HG03196 (cell line): ENCODE measurements around the gene LSAMP.

Experiments used
- ATAC-seq: cut with Tn5 transposase; IDR thresholded peaks from one replicate; pipeline ENCODE4 v1.9.1; 2021; ENCODE audit not compliant: unreplicated experiment

LSAMP gene

DNA sequence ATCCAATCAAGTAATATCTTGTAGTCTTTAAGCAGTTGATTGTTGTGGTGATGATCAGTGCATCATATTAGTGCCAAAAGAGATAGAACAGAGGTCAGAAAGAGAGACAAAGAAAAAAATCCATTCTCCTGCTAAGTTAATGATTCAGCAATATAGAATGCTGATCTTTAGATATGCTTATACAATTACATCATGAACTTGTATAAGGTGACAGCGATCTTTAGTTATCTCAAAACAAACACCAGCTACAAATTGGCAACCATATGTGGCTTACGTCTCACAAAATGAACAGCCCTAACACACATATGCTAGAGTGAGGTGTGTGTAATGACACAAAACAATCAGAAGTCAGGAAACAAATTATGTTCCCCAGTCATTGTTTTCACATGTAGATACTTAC, 12.5 kb downstream of the LSAMP start:
- ATAC-seq: no peak

DNA sequence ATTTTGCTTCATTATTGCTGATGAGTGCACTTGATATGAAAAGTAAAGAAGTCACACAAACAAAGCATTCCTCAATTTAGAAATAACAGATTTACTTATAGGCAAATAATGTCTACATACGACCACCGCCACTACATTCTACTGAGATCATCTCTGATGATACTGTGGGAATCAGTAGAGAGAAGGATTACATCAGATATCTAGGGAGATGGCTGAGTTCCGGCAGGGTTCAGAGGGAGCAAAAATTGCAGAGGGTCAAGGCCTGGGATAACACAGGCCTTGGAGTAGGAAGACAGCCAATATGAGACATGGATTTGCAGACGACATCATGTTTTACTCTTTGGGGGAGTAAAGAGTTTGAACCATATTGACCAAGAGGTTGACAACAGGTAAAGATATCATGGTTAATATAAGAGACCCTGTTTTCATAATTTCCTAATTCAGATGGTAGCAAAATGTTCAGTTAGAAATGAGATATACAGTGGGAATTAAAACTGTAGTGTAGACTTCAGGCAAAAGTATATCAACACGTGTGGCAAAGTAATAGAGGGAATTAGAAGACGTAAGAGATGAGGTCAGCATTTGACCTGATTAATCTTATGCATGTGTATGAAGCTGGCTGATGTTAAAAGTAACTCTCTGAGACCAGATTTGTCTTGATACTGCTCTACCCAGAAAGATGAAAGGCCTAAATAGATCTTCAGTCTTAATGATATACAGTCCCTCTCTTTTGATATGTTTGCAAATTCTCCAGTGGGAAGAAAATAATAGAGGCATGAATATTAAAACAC, 15.6 kb downstream of the LSAMP start:
- ATAC-seq: no peak

DNA sequence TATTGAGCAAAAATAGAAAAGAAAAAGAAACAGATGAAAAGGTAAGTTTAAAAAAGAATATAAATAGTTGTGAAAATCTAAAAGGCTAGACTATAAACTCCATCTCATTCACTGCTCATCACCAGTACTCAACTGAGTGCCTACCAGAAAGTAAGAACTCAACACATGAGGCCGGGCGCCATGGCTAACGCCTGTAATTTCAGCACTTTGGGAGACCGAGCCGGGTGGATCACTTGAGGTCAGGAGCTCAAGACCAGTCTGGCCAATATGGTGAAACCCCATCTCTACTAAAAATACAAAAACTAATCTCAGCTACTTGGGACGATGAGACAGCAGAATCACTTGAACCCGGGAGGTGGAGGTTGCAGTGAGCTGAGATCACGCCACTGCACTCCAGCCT, 19.3 kb downstream of the LSAMP start:
- no peak for ATAC-seq

DNA sequence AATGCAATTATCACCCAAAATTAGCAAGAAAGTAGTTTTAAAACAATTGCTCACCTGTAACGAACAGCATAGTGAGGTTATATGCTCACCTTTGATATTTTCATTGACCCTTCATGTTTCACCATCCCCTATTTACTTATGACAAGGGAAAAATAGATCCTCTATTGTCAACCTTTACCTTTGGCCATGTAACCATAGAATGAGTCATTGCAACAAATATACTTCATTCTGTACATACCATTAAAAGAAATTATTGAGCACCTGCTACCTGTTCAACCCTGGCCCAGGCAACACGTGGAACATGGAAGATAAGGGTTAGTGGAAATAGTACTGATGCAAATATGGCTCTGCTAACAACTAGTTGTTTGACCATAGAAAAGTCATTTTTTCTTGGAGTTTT, 20.2 kb downstream of the LSAMP start:
- no peak for ATAC-seq

DNA sequence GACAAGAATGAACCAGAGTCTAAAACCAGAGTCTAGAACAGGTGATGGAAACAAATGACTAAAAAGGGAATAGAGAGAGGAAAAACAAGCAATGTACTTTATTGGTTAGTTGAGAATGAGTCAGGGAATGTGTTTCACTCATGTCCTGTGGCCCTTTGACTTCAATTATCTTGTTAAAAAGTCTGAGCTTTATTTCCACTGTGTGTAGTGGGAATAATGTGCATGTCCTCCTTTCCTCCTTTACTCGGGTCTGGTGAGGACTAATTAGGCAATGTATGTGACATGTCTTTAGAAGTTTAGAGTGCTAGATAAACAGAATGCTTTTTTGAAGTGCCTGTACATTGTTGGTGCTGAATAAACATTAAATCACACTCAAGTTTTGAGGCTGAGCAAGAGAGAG, 21.3 kb downstream of the LSAMP start:
- ATAC-seq: no peak

DNA sequence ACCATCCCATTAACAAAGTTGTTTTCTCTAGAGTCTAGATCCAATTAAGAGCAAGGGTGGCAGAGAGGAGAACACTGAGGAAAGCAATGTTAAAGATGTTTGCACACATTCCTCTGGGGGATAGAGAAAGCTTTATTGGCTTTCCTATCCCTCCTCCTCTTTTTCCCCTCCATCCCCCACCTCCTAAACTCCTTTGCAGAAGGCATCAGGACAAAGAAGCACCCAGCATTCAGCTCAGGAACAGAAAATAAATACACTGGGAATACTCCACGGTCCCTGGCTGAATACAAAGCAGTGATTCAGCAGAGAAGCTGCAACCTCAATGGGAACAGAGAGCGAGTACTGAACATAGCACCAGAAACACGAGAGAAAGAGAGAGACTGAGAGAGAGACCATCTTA, 21.9 kb downstream of the LSAMP start:
- ATAC-seq: no peak

DNA sequence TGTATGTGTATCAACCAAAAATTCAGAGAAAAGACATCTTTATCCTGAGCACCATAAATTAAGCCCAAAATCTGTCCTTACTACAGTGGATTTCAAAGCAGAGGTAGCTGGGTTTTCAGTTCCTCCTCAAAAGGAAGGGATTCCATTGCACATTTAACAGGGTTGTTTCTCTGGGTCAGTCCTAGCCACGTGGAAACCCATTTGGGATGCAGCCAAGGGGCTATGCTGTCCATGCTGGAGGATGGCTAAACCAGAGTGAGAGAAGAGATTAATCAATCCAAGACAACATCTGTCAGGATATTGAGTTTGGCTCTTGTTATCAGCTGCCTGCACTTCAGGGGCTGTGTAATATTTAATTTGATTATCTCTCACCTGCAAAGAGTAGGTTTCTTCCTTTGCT, 28.1 kb downstream of the LSAMP start:
- ATAC-seq: no peak

DNA sequence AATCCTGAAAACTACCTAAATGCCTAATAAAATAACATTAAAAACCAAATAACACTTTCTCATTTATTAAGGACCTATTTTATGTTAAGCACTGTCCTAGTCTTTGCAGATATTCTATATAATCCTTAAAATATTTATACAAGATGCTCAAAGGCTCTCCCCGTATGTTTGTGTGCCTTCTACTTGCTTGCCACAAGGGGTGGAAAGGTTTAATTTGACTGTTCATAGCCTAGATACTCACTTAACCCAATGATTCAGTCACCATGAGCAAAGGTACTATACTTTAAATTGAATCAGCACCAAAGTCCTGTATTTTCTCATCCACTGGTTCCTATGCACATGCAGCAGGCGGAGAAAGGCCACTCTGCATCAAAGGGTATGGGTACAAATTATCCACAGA, 32.0 kb downstream of the LSAMP start:
- ATAC-seq: no peak

DNA sequence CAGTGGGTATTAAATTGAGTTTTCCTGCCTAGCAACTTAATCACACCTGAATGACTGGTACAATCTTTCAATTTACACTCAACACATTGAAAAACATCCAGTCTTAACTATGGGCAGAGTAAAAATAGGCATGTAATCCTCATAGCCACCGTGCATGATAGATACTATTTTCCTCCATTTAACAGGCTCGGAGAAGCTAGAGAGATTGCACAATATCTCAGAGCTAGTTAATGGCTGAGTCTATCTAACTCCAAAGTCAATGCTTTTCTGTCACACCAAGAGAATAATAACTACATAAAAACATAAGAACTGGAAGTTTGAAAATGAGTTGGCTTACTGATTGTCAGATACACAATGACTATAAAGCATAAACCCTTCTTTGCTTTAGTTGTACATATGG, 36.8 kb downstream of the LSAMP start:
- no peak for ATAC-seq

DNA sequence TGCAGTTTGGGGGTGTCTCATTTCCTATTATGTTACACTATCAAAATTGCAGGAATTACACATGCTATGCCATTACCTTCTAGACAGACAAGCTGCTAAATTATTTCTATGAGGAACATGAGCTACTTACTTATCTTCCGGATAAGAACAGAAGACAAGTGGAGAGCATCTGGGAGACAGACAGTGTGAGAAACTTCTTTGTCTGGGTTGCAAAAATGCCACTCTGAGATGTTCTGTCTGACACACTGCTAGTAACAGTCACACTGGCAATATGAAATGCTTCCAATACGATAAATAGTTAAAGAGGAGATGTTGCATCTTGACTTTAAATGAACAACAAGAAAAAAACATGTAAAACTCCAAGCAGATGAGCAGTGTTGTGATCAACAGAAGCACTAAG, 40.1 kb downstream of the LSAMP start:
- no peak for ATAC-seq

DNA sequence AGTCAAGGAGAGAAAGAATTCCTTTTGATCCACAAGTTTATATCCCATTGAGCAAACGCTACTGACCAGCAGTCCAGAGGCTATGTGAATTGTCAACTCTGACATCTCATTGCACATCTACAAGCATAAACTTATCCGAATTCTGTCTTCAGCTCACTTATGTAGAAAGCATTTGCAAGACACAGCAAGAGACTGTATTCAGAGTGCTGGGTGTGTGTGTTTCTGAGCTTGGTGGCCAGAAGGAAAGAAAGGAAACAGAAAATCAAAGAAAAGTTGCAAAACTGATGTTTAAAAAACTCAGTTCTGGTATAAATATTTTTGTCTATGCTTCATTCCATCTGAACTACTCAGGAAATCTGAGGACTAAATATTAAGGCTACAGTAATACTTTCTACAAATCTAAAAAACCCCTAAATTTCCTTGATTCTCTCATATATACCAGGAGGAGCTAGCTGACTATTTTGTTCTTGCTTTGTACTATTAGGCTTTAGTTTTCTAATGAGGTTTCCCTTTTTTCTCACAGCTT, 45.5 kb downstream of the LSAMP start:
- ATAC-seq: no peak

DNA sequence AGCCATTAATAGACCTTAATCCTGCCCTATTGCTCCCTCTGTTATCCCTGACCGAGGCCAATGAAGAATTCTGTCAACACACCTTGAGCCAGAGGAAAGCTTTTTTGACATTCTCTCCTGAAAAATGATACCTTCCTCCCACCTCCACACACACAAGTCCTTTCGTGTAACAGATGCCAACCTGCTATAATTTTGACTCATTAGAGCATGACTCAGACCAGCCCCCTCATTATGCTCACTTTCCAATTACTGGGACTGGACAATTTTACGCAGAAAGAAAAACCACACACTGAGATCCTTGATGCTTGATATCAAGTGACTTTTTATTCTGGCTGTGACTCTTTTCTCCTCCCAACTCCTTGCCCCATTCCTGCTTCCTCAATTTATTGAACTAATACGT, 50.9 kb downstream of the LSAMP start:
- ATAC-seq: no peak

DNA sequence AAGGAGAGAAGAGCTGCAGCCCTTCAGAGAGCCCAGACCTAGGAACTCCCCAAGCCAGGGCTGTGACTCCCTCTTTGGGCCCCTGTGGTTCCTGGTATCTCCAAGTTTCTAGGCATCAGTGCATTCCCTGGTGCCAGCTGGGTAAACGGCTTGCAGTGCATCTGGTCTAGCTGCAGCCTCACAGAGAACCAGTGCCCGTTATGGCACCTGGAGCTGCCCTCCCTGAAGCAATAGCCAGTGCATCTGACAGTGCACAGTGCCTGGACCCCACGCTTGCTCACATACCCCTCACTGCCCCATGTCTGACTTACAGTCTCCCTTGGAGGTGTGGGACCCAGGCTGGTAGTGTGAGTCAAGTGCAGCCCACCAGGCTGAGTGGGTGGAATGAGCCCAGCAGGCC, 52.1 kb downstream of the LSAMP start:
- no peak for ATAC-seq

DNA sequence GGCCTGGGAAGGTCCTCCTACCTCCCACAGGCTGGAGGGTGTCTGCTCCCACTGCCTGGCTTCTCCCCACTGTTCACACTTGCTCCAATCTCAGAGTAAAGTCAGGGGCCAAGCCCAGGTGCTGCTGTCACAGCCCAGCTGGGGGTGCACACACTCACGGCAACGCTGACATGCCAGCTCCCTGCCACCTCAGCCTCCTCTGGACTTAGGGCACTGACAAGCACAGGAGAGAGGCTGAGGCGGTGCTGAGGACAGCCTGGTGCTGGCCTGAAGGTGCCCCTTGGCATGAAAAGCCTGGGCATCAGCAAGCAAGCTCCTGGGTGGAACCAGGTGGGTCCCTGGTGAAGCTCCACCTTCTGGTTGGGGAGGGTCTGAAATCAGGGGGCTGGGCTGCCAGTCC, 53.0 kb downstream of the LSAMP start:
- no peak for ATAC-seq

DNA sequence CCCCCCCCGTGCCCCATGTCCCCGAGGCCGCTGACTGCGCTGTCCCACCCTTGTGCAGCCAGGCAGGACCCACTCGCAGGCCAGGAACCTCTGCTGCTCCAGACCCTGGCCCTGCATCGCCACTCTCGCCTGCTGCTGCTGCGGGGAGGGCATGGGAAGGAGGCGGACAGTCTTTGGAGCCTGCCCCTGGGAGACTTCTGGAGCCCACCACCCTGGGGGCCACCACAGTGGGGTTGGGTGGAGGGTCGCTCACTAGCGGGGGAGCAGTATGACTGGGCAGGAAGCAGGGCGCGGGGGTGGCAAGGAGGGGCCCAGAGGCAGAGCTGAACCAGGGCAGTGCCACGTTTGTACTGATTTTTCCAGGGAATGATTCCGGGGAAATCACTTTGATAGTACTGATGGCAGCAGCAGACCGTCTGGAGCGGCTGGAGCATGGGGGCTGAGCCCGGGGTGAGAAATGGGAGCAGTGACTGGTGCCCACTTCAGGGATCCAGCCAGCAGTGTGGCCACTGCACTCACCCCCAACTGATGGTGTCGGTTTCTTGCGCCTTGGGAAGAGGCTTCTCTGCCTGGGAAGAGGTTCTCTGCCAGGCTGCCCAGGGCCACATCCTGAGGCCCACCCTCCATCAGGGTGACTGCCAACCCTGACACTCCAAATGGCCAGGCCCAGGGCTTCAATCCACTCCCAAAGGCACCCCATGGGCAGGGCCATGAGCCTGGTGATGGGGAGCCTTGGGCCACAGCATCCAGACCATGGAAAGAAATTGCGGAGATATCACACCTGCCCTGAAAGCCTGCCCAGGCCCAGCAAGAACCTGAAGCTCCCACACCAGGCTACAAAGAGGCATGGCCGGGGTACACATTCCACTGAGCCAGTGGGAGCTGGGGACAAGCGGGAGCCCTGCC, 53.7 kb downstream of the LSAMP start:
- ATAC-seq: no peak

DNA sequence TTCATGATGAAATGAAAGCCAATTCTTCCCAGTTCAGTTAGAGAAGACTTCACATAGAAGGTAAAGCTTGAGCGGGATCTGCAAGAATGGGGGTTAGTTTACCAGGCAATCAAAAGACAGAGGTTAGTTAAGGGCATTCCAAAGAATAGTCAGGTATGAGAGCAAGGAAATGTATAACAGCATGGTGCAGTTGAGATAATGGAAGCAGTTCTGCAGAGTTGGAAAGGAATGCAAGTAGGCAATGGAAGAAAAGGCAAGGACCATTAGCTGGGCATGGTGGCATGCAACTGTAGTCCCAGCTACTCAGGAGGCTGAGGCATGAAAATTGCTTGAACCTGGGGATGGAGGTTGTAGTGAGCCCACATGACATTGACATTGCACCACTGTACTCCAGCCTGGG, 55.0 kb downstream of the LSAMP start:
- ATAC-seq: no peak

DNA sequence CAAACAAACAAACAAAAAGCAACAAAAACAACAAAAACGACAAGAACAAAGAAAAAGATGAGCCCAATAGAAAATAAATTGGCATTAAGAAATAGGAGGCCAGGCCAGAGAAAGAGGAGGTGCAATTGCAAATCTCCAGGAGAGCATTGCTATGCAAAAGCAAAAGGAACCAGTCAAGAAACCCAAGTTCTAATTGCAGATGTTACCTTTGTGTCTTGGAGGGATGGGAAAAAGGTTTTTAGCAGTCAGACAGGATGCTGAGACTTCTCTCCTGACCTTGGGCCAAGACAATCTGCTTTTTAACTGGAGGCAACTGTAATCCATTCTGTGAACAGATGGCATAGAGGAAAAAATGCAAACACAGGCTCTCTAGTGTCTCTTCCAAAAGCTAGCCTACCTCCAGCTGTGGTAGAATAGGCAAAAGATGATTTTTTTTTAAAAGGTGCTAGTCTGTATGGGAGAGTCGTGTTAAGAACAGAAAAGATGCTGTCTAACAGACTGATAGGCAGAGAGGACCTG, 56.4 kb downstream of the LSAMP start:
- no peak for ATAC-seq

DNA sequence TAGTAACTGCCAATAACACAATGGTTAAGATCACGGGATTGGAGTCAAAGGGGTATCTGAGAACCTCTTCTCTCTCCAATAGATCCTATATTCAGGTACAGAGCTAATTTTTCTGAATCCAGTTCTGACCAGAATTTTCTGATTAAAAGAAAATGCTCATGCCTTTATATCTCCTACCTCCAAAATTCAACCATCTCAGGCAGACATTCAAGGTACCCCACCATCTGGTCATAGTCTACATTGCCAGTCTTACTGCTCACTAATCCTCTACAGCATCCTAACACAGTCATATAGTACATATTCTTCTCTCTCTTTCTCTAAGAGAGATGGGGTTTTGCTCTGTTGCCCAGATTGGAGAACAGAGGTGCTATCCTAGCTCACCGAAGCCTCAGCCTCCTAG, 59.1 kb downstream of the LSAMP start:
- ATAC-seq: no peak

DNA sequence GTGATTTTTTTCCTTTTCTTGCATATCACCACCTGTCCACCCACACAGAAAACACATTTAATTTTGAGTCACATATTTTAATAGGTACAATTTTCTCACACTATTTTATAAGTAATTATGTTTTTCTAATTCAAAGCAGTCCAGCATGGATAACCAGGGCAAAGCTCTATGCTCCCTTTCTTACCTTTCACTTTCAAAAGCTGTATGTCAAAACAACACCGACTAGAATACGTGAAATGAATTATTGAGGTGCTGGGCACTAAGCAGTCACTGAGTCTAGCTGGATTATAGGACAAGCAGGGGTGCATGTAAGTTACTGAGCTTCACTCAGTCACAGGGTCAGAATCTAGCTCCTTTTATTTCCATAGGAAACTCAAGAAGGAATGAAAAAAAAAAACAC, 60.6 kb downstream of the LSAMP start:
- ATAC-seq: no peak

DNA sequence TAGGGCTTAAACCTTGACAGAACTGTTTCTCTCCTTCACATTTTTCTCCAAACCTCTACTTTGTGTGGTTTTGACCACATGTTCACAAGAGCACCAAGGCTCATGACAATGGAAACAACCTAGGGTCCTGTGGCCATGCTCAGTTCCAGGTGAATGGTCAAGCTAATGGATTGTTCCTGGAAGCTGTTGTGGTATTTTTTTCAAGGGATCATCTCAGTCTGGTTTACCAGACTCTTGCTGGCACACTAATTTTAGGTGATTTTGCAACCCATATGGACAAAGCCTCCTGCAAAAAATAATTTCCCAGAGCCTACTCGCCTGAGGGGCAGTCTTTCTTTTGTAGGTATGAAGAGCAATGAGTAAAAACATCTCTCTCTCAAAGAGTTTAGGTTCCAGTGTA, 67.2 kb downstream of the LSAMP start:
- no peak for ATAC-seq

DNA sequence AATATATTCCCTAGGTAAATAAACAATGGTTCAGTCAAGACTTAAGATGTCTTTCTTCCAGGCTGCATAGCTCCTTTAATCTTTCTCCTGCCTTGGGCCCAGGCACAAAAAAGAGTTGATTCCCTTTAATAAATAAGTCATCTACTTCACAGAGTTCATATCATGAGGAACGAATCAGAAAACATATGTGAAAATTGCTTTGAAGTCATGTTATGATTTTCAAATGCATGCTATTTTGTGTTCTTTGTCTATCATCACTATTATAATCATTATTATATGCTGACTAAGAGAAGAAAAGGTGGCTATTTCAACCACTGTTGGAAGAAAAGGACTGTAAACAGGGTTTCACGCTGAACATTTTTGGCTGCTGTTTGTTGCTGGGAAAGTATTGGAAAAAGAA, 70.4 kb downstream of the LSAMP start:
- ATAC-seq: no peak
